Neural cell (in vitro differentiated cells): Measurements from ENCODE around the gene NUP98. TPM values are rescaled to one million over a fixed set of nuclear protein-coding genes. Genes with fewer than 3 reads are reported as not detected.
"Not testable (repeated sequence)": the region's sequence is repeated elsewhere in the genome, so short reads cannot be mapped to it uniquely, and the experiment has no call there.

Source experiments
- H2AFZ ChIP-seq: fragments of 200-600, 300-800 bp; sonication (generic), shearing (Covaris generic); 2 replicates; pipeline ENCODE4 v1.6.0; 2014; ENCODE audit warnings: low read depth, mild to moderate bottlenecking, antibody characterized with exemption, low read length, moderate library complexity
- H3F3A ChIP-seq: fragments of 200-600 bp; shearing (Covaris generic); 2 replicates; pipeline ENCODE4 v1.6.1; 2016; ENCODE audit warnings: mild to moderate bottlenecking, moderate library complexity, mixed read lengths, antibody characterized with exemption, low read length; ENCODE audit not compliant: insufficient read depth, poor library complexity, severe bottlenecking
- H3K27ac ChIP-seq: fragments of 200-600, 300-800 bp; sonication (generic), shearing (Covaris generic); 2 replicates; pipeline ENCODE4 v1.5.1; 2014; ENCODE audit warnings: mild to moderate bottlenecking, low read length, moderate library complexity
- H3K27me3 ChIP-seq: fragments of 300-800, 200-600 bp; sonication (generic), shearing (Covaris generic); 2 replicates; pipeline ENCODE4 v1.6.0; 2014; ENCODE audit warnings: mild to moderate bottlenecking, low read depth, low read length, moderate library complexity; ENCODE audit not compliant: insufficient read depth
- H3K36me3 ChIP-seq: fragments of 300-800, 200-600 bp; sonication (generic), shearing (Covaris generic); 2 replicates; pipeline ENCODE4 v1.5.1; 2014; ENCODE audit warnings: mild to moderate bottlenecking, antibody characterized with exemption, low read length, moderate library complexity; ENCODE audit not compliant: insufficient read depth
- H3K4me2 ChIP-seq: fragments of 300-800, 200-600 bp; sonication (generic), shearing (Covaris generic); 2 replicates; pipeline ENCODE4 v1.6.0; 2014; ENCODE audit warnings: mild to moderate bottlenecking, low read length
- H3K4me3 ChIP-seq: fragments of 300-800, 200-600 bp; sonication (generic), shearing (Covaris generic); 2 replicates; pipeline ENCODE4 v1.5.1; 2014; ENCODE audit warnings: mild to moderate bottlenecking, low read length, moderate library complexity
- H3K79me2 ChIP-seq: fragments of 200-600 bp; shearing (Covaris generic); replicated peaks from 2 replicates; pipeline ENCODE4 v1.6.0; 2014; ENCODE audit warnings: mild to moderate bottlenecking, low read length, moderate library complexity; ENCODE audit not compliant: insufficient read depth
- H3K9ac ChIP-seq: fragments of 300-800, 200-600 bp; sonication (generic), shearing (Covaris generic); 2 replicates; pipeline ENCODE4 v1.6.1; 2016; ENCODE audit warnings: mild to moderate bottlenecking, low read length, mixed read lengths
- H3K9me2 ChIP-seq: fragments of 200-600 bp; shearing (Covaris generic); 2 replicates; pipeline ENCODE4 v1.6.1; 2016; ENCODE audit warnings: mild to moderate bottlenecking, low read length, mixed read lengths; ENCODE audit not compliant: insufficient read depth
- H3K9me3 ChIP-seq: fragments of 200-600, 300-800 bp; sonication (generic), shearing (Covaris generic); 2 replicates; pipeline ENCODE4 v1.6.1; 2016; ENCODE audit warnings: mild to moderate bottlenecking, mixed run types, low read length, moderate library complexity, mixed read lengths
- H4K20me1 ChIP-seq: fragments of 200-600 bp; shearing (Covaris generic); 2 replicates; pipeline ENCODE4 v1.6.1; 2016; ENCODE audit warnings: mild to moderate bottlenecking, mixed run types; ENCODE audit not compliant: insufficient read depth
- EP300 ChIP-seq: fragments of 450-650 bp; conservative IDR thresholded peaks from 2 replicates; pipeline ENCODE4 v1.6.1; 2014; ENCODE audit warnings: antibody characterized with exemption, mild to moderate bottlenecking, moderate library complexity; ENCODE audit not compliant: poor library complexity, severe bottlenecking
- EZH2 ChIP-seq: fragments of 200-600, 300-800 bp; shearing (Covaris generic), sonication (generic); IDR thresholded peaks from 2 replicates; pipeline ENCODE4 v1.6.1; 2014; ENCODE audit warnings: antibody characterized with exemption, low read length, borderline replicate concordance, mild to moderate bottlenecking; ENCODE audit not compliant: insufficient read depth, poor library complexity, severe bottlenecking
- MXI1 ChIP-seq: fragments of 450-650 bp; conservative IDR thresholded peaks from 2 replicates; pipeline ENCODE4 v1.6.1; 2014; ENCODE audit warnings: antibody characterized with exemption, mild to moderate bottlenecking; ENCODE audit not compliant: poor library complexity, severe bottlenecking
- POLR2AphosphoS5 ChIP-seq: IDR thresholded peaks from 2 replicates; pipeline ENCODE4 v1.6.1; 2012
- RAD21 ChIP-seq: fragments of 450-650 bp; conservative IDR thresholded peaks from 2 replicates; pipeline ENCODE4 v1.6.1; 2014; ENCODE audit warnings: antibody characterized with exemption, mild to moderate bottlenecking, moderate library complexity
- SMC3 ChIP-seq: fragments of 450-650 bp; conservative IDR thresholded peaks from 2 replicates; pipeline ENCODE4 v1.6.1; 2014; ENCODE audit warnings: antibody characterized with exemption, mild to moderate bottlenecking, moderate library complexity; ENCODE audit not compliant: poor library complexity
- TAF1 ChIP-seq: IDR thresholded peaks from 2 replicates; pipeline ENCODE4 v1.6.1; 2012; ENCODE audit warnings: low read depth
- polyA plus RNA-seq: library from polyadenylated mRNA; depleted of rRNA; stranded (reverse); fragments of >200 nt; gene quantifications from 2 replicates; pipeline ENCODE4 v1.2.3, GENCODE V29; 2014
- TF ChIP-seq, protein P1 (sequence below): IDR thresholded peaks from 2 replicates; pipeline ENCODE4 v1.6.1; 2012; ENCODE audit warnings: borderline replicate concordance
- TF ChIP-seq, protein P2 (sequence below): fragments of 450-650 bp; IDR thresholded peaks from 2 replicates; pipeline ENCODE4 v1.5.1; 2014; ENCODE audit warnings: antibody characterized with exemption, mild to moderate bottlenecking, moderate library complexity; ENCODE audit not compliant: poor library complexity, severe bottlenecking

The NUP98 gene
- polyA plus RNA-seq, 1 donor from 2014 or later, result 28.9 TPM

DNA sequence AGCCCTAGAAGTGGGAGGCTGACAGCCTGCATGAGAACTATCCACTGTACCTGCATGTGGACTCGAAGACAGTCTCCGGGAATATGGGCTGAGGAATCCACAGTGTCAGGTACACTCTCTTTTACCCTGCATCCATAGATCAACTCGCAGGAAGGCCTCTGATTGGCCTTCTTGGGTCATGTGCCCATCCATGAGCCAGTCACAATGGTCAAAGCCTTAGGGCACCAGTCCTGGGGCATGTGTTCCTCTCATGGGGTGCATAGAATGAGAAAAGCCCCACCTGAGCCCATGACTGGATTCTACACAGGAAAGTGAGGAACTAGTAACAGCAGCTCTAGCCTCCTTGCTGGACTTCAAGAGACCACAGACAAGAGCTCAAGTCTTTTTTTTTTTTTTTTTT lies 141.8 kb downstream of the NUP98 start:
- Histone ChIP-seq H3K27ac (no peak overlapping the region), H3K9ac (no peak overlapping the region), H2AFZ (no peak overlapping the region), H4K20me1 (no peaks in the 10 kb centered on the region), H3K4me2 (no peak overlapping the region), H3K79me2 (no peaks in the 10 kb centered on the region), H3K9me3 (no peaks in the 10 kb centered on the region), H3K27me3 (no peaks in the 10 kb centered on the region), H3K36me3 (no peaks in the 10 kb centered on the region), H3K4me3 (no peak overlapping the region), H3F3A (no peaks in the 10 kb centered on the region), H3K9me2 (no peaks in the 10 kb centered on the region)
- TF ChIP-seq EZH2 (no peak), TAF1 (no peak), MXI1 (no peak), RAD21 (no peak), EP300 (no peak), SMC3 (no peak), POLR2AphosphoS5 (no peak)
- TF ChIP-seq, protein P1, sequence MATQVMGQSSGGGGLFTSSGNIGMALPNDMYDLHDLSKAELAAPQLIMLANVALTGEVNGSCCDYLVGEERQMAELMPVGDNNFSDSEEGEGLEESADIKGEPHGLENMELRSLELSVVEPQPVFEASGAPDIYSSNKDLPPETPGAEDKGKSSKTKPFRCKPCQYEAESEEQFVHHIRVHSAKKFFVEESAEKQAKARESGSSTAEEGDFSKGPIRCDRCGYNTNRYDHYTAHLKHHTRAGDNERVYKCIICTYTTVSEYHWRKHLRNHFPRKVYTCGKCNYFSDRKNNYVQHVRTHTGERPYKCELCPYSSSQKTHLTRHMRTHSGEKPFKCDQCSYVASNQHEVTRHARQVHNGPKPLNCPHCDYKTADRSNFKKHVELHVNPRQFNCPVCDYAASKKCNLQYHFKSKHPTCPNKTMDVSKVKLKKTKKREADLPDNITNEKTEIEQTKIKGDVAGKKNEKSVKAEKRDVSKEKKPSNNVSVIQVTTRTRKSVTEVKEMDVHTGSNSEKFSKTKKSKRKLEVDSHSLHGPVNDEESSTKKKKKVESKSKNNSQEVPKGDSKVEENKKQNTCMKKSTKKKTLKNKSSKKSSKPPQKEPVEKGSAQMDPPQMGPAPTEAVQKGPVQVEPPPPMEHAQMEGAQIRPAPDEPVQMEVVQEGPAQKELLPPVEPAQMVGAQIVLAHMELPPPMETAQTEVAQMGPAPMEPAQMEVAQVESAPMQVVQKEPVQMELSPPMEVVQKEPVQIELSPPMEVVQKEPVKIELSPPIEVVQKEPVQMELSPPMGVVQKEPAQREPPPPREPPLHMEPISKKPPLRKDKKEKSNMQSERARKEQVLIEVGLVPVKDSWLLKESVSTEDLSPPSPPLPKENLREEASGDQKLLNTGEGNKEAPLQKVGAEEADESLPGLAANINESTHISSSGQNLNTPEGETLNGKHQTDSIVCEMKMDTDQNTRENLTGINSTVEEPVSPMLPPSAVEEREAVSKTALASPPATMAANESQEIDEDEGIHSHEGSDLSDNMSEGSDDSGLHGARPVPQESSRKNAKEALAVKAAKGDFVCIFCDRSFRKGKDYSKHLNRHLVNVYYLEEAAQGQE, result no peak
- TF ChIP-seq, protein P2, sequence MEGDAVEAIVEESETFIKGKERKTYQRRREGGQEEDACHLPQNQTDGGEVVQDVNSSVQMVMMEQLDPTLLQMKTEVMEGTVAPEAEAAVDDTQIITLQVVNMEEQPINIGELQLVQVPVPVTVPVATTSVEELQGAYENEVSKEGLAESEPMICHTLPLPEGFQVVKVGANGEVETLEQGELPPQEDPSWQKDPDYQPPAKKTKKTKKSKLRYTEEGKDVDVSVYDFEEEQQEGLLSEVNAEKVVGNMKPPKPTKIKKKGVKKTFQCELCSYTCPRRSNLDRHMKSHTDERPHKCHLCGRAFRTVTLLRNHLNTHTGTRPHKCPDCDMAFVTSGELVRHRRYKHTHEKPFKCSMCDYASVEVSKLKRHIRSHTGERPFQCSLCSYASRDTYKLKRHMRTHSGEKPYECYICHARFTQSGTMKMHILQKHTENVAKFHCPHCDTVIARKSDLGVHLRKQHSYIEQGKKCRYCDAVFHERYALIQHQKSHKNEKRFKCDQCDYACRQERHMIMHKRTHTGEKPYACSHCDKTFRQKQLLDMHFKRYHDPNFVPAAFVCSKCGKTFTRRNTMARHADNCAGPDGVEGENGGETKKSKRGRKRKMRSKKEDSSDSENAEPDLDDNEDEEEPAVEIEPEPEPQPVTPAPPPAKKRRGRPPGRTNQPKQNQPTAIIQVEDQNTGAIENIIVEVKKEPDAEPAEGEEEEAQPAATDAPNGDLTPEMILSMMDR, result no peak

DNA sequence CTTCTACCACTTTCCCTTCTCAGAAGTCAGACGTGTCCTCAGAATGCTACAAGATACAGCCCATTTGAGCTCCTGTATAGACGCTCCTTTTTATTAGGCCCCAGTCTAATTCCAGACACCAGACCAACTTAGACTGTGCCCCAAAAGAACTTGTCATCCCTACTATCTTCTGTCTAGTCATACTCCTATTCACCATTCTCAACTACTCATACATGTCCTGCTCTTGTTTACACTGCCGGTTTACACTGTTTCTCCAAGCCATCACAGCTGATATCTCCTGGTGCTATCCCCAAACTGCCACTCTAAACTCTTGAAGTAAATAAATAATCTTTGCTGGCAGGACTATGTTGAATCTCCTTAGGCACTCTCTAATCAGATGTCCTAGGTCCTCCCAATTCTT lies 144.8 kb downstream of the NUP98 start:
- H3F3A ChIP-seq, H3K9me2 ChIP-seq, H3K27ac ChIP-seq, H3K9ac ChIP-seq, H3K79me2 ChIP-seq, H3K4me3 ChIP-seq, H3K36me3 ChIP-seq, H3K27me3 ChIP-seq, H3K4me2 ChIP-seq, H4K20me1 ChIP-seq, H2AFZ ChIP-seq, H3K9me3 ChIP-seq: not testable (repeated sequence)

DNA sequence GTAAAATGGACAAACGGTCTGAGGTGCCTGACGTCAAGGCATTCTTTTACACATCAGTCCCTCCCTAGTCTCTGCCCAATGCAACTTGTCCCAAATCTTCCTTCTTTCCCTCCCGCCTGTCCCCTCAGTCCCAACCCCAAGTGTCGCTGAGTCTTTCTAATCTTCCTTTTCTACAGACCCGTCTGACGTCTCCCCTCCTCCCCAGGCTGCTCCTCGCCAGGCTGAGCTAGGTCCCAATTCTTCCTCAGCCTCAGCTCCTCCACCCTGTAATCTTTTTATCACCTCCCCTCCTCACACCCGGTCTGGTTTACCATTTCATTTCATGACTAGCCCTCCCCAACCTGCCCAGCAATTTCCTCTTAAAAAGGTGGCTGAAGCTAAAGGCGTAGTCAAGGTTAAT lies 148.0 kb downstream of the NUP98 start:
- not testable (repeated sequence) for H3K79me2 ChIP-seq, H3K9me3 ChIP-seq, H2AFZ ChIP-seq, H4K20me1 ChIP-seq, H3K9me2 ChIP-seq, H3K9ac ChIP-seq, H3F3A ChIP-seq, H3K4me2 ChIP-seq, H3K27me3 ChIP-seq, H3K27ac ChIP-seq, H3K36me3 ChIP-seq, H3K4me3 ChIP-seq

DNA sequence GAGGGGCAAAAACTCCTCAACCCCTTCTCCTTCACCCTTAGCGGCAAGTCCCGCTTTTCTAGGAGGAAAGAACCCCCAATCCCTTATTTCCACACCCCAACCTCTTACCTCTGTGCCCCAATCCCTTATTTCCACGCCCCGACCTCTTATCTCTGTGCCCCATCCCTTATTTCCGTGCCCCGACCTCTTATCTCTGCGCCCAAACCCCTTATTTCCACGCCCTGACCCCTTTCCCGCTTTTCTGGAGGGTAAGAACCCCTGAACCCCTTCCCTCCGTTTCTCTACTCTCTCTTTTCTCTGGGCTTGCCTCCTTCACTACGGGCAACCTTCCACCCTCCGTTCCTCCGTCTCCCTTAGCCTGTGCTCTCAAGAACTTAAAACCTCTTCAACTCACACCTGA lies 148.5 kb downstream of the NUP98 start:
- not testable (repeated sequence) for H3F3A ChIP-seq, H3K9me2 ChIP-seq, H2AFZ ChIP-seq, H3K27me3 ChIP-seq, H3K79me2 ChIP-seq, H3K27ac ChIP-seq, H3K4me2 ChIP-seq, H3K9ac ChIP-seq, H3K9me3 ChIP-seq, H3K4me3 ChIP-seq, H4K20me1 ChIP-seq, H3K36me3 ChIP-seq
